ENCODE measurements around the gene GTF2H1.
"Not testable (repeated sequence)": the region's sequence is repeated elsewhere in the genome, so short reads cannot be mapped to it uniquely, and the experiment has no call there.

The GTF2H1 gene

DNA sequence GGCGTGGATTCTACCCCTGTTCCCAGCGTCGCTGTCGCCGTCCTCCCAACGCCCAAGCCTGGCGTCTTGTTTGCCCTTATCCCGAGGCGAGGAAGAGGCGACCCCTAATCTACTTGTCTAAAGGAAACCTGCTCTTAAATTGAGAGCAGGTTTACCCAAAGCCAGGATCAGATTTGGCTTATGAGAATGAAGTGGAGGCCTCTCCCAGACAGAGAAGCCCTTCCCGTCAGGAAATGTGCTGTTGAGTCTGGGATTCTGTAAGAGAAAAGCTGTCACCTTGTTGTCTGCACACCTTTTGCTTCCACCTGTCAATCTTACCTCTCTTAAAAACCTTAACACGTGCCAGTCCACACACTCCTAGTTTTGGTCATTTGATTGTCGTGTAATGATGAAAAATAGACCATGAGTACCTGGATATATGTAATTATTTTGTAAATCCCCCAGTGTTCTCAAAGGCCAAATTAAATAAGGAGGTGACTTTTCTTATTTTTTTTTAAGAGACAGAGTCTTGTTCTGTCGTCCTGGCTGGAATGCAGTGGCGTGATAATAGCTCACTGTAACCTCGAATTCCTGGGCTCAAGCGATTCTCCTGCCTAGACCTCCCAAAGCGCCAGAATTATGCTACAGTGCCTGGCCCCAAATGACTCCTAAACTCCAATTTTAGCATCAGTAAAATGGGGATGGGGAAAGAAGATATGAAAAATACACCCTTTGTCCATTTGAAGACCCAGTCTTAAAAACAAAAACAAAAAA, 627 bp downstream of the GTF2H1 start:
- POLR2A ChIA-PET = interaction anchor here (1.0 to 1.2 kb wide), 2 partner anchors 8 to 71 kb away, joined by 3 to 4 read pairs; partner anchors contain the start of gene LDHA
- no peak for DNase-seq (ENCODE audit: extremely low spot score)
- TF ChIP-seq, protein P1, sequence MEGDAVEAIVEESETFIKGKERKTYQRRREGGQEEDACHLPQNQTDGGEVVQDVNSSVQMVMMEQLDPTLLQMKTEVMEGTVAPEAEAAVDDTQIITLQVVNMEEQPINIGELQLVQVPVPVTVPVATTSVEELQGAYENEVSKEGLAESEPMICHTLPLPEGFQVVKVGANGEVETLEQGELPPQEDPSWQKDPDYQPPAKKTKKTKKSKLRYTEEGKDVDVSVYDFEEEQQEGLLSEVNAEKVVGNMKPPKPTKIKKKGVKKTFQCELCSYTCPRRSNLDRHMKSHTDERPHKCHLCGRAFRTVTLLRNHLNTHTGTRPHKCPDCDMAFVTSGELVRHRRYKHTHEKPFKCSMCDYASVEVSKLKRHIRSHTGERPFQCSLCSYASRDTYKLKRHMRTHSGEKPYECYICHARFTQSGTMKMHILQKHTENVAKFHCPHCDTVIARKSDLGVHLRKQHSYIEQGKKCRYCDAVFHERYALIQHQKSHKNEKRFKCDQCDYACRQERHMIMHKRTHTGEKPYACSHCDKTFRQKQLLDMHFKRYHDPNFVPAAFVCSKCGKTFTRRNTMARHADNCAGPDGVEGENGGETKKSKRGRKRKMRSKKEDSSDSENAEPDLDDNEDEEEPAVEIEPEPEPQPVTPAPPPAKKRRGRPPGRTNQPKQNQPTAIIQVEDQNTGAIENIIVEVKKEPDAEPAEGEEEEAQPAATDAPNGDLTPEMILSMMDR (IDR thresholded peaks at IDR 0.05; ENCODE audit: control extremely low read depth, extremely low read depth, low read depth, missing control alignments) = no peak
- CTCF ChIA-PET = interaction anchor here (1.4 kb wide), 1 partner anchor 50 kb away, joined by 3 read pairs; no protein-coding TSS in a partner anchor

DNA sequence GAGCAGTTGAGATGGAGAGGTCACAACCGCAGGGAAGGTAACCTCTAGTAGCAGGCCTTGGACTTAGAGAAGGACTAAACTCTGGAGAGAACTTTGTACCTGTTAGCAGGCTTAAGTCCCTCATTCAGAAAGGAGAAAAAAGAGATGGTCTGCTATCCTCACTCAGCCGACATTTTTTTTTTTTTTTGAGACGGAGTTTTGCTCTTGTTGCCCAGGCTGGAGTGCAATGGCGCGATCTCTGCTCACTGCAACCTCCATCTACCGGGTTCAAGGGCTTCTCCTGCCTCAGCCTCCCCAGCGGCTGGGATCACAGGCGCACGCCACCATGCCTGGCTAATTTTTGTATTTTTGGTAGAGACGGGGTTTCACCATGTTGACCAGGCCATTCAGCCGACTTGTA, 1.5 kb downstream of the GTF2H1 start:
- DNase-seq (ENCODE audit: extremely low spot score); POLR2A ChIA-PET; CTCF ChIA-PET: not testable (repeated sequence)

DNA sequence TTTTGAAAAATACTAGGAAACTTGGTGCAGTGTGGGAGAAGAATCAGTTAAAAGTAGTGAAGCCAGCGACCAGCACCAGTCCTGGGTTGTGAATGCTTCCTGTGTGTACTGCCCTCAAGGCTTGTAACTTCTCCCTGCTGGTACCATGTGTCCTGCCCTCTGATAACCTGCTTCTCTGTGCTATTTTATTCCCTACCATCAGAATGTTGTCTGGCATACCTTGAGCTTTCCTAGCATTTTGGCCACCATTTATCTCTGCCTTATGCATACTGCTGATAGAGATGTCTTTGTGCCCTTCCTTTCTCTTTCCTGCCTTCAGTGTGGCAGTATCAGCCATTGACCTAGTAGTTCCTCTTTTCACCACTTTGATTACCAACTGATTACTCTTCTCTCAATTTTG, 2.0 kb downstream of the GTF2H1 start:
- CTCF ChIA-PET = no interaction called here
- TF ChIP-seq, protein P1 (IDR thresholded peaks at IDR 0.05; ENCODE audit: control extremely low read depth, extremely low read depth, low read depth, missing control alignments) = no peak
- DNase-seq (ENCODE audit: extremely low spot score) = no peak
- POLR2A ChIA-PET = no interaction called here

DNA sequence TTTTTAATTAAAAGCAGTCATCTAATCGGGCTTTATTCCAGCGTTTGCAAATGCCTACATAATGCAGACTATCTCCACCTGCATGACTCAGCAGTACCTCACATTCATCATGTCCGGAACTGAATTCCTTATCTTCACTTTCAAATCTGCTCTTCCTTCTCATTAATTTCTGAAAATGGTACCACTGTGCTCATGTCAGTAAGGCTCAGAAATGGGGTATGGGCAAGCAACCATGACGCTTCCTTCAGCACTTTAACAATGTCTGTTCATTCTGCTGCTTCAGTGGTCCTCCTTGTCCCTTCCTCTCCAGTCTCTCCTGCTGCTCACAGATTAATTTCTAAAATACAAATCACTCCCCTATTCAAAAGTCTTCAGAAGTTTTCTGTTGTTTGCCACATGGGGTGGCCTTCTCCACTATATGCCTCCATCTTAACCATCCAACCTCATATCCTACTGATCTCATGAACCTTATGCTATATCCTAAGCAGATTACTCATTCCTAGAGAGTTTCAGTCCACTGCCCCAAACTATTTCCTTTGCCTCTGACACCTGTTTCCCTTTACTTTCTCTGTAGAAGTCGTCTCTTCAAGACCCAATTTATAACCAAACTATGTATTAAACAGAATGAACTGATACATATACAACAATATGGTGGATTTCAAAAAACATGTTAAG, 7.0 kb downstream of the GTF2H1 start:
- POLR2A ChIA-PET = no interaction called here
- CTCF ChIA-PET = no interaction called here
- TF ChIP-seq, protein P1 (IDR thresholded peaks at IDR 0.05; ENCODE audit: control extremely low read depth, extremely low read depth, low read depth, missing control alignments) = no peak
- peak; percentile 16 for DNase-seq (ENCODE audit: extremely low spot score)

DNA sequence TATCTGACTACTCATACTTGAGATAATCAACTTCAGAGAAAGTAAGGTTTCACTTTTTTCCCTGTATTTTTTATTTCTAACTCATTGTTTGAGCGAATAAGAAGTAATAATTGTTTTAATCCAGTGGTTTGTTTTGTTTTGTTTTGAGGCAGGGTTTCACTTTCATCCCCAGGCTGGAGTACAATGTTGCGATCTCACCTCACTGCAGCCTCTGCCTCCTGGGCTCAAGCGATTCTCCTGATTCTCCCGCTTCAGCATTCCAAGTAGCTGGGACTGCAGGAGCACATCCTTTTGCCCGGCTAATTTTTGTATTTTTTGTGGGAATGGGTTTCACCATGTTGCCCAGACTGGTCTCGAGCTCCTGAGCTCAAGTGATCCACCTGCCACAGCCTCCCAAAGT, 8.6 kb downstream of the GTF2H1 start:
- DNase-seq (ENCODE audit: extremely low spot score) = no peak
- ChIA-PET CTCF (interaction anchor here (1.7 kb wide), 1 partner anchor 87 kb away, joined by 5 read pairs; no protein-coding TSS in a partner anchor), POLR2A (interaction anchor here (0.7 kb wide), 1 partner anchor 8 kb away, joined by 4 read pairs; the partner anchor contains the start of gene GTF2H1)
- TF ChIP-seq, protein P1 (IDR thresholded peaks at IDR 0.05; ENCODE audit: control extremely low read depth, extremely low read depth, low read depth, missing control alignments) = no peak

DNA sequence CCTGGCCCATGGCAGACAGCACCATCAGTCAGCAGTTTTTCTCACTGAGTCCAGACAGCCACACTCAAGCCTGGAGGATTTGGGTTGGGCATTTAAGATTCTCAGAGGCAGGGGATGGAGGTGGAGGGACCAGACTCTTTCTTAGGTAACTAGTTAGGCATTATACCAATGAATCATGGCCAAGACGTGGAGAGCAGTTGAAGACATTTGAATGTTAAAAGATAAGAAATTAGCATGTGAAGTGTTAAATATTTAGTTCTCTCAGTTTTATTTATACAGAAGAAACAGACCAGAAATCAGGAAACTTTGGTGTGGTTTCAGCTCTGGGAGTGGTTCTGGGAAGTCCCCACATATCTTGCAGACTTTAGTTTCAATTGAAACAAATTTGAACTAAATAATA, 9.9 kb downstream of the GTF2H1 start:
- POLR2A ChIA-PET = interaction anchor here (0.6 kb wide), 1 partner anchor 172 kb away, joined by 3 read pairs; no protein-coding TSS in a partner anchor
- TF ChIP-seq, protein P1 (IDR thresholded peaks at IDR 0.05; ENCODE audit: control extremely low read depth, extremely low read depth, low read depth, missing control alignments) = no peak
- CTCF ChIA-PET = interaction anchor here (1.1 kb wide), 1 partner anchor 17 kb away, joined by 3 read pairs; no protein-coding TSS in a partner anchor
- peak; percentile 17 for DNase-seq (ENCODE audit: extremely low spot score)

DNA sequence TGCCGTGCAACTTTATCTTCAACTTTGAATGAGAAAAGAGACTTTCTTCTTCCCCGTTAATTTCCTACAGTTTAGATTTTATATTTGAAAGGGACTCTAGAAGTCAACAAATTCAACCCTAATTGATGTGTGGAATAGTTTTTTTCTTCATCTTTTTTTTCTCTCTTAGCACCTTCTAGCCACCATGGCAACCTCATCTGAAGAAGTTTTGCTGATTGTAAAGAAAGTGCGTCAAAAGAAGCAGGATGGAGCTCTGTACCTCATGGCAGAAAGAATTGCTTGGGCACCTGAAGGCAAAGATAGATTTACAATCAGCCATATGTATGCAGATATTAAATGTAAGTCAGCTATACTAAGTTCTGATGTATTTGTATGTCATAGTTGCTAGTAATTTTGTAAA, 10.5 kb downstream of the GTF2H1 start:
- ChIA-PET CTCF (interaction anchor here (1.1 kb wide), 1 partner anchor 17 kb away, joined by 3 read pairs; no protein-coding TSS in a partner anchor), POLR2A (interaction anchor here (0.6 kb wide), 1 partner anchor 171 kb away, joined by 3 read pairs; no protein-coding TSS in a partner anchor)
- no peak for DNase-seq (ENCODE audit: extremely low spot score)
- TF ChIP-seq, protein P1 (IDR thresholded peaks at IDR 0.05; ENCODE audit: control extremely low read depth, extremely low read depth, low read depth, missing control alignments) = no peak
